Superior temporal gyrus (tissue), 1 donor: Measurements from ENCODE around the gene BCAS3.
"Not testable (repeated sequence)": the region's sequence is repeated elsewhere in the genome, so short reads cannot be mapped to it uniquely, and the experiment has no call there.

ENCODE experiments used
- DNase-seq: peaks from one replicate; pipeline ENCODE4 v3.0.0-alpha.2; 2016; ENCODE audit errors: extremely low spot score

The BCAS3 gene

DNA sequence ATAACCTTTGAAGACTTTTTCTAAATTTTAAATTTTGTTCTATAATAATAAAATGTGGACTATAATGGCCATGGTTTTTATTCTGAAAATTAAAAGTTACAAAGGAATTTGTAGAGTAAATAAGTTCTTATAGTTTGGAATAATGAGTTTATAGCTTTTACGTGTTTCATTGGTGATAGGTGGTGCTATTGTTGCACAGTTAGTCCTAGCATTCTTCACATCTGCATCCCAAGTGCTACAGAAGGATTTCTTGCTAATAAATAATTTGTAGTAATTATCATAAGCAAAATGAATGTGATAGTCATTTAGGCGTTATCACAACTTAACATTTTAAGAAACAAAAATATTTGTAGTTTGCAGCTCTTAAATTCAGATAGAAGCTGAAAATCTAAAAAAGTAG is 67.9 kb downstream of the BCAS3 start:
- DNase-seq, result peak; percentile 78

DNA sequence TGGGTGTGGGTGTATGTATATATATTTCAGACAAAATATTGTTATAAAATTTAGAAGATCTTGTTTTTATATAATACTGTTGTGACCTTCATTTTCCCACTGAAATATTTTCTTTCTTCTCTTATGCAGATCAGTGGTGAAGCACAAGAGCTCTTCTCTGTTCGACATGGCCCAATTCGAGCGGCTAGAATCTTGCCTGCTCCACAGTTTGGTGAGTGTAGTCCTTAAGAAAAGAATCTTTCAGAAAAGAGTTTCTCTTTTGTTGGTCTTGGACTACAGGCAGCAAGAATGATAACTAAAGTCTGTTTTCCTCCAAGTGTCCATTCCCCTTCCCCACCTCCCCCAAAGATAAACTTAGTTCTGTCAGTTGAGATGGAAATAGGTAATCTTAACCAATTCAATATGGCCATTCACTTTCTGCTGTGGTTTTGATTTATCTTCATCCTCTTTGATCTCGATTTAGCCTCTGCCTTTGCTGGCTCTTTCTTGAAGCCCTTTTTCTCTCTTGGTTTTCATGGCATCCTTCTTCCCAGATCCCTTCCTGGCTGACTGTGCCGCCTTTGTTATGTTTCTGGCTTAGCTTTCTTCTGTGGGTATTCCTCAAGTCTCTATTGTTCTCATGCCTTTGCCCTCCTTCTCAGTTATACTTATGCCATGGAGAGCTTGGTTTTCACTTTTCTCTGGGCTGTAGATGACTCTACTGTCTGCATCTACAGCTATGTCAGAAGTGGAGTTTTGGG is 69.6 kb downstream of the BCAS3 start:
- DNase-seq, result peak; percentile 54

DNA sequence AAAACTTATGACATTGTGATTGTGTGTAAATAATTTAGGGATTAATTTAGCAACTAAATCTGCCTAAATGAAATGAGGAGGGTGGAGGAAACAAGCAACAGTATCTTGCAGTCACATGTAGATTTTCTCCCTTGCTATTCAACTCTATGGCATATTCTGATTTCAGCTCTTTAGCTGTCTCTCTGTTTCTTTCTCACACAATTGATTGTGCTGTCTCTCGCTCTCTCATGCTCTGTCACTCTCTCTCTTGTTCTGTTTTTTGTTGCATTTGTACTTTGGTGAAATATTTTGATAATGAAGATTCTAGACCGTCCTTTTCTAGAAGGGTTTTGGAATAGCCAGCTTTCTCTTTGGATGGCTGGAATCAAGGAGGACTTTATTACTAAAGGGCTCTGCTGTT is 70.6 kb downstream of the BCAS3 start:
- DNase-seq, result peak; percentile 79

DNA sequence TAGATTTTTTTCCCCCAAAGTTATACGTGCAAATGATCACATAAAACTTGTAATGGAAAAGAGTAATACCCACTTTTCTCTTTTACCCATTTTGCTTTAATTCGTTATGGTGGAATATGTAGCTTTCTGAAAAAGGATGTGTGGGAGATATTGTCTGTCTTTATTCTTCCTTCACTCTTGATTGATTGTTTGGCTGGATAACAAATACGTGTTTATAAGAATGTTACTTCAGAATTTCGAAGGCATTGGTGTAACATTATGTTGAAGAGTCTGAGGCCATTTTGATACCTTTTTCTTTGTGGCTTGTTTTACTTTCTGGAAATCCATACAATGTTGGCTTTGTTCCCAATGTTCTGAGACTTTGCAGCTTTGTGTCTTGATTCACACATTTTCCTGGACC is 71.4 kb downstream of the BCAS3 start:
- peak; percentile 33 for DNase-seq

DNA sequence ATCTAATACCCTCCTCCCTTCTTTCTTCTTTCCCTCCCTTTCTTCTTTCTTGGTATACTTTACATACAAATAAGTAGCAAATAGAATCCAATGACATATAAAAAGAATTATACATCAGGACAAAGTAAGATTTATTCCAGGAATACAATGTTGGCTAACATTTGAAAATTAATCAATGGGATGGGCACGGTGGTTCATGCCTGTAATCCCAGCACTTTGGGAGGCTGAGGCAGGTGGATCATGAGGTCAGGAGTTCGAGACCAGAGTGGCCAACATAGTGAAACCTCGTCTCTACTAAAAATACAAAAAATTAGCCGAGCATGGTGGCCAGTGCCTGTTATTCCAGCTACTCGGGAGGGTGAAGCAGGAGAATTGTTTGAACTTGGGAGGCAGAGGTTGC is 72.1 kb downstream of the BCAS3 start:
- DNase-seq, result no peak

DNA sequence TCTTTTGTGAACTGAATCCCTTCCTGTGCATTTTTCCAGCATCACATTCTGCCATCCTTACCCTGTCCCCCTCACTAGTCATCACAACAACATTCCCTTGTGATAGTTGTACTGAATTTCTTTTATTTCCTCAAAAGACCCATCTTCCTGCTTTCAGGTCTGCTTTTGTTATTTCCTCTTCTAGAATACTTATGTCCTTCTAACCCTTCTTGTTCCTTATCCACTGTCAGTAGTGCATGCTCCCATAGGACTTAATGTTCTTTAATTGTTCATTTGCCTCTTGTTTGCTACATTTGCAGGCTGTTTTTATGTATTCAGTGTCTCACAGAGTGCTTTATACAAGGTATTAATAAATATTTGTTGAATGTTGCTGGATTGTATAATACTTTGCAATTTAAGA is 73.0 kb downstream of the BCAS3 start:
- DNase-seq, result no peak

DNA sequence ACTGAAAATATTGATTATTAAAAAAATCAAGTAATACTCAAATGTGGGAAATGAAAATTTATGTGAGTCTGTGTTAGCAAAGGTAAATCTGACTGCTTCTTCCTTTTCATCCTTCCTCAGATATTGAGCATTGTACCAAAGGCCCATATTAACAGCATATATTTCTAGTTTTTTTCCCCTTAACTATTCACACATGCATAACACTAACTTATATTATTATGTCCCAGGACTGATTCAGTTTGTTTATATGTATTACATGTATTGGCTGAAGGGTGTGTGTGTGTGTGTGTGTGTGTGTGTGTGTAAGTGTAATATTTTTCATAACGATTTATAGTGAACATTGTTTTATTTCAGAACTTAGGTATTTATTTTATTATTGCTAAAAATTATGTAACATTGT is 74.2 kb downstream of the BCAS3 start:
- no peak for DNase-seq

DNA sequence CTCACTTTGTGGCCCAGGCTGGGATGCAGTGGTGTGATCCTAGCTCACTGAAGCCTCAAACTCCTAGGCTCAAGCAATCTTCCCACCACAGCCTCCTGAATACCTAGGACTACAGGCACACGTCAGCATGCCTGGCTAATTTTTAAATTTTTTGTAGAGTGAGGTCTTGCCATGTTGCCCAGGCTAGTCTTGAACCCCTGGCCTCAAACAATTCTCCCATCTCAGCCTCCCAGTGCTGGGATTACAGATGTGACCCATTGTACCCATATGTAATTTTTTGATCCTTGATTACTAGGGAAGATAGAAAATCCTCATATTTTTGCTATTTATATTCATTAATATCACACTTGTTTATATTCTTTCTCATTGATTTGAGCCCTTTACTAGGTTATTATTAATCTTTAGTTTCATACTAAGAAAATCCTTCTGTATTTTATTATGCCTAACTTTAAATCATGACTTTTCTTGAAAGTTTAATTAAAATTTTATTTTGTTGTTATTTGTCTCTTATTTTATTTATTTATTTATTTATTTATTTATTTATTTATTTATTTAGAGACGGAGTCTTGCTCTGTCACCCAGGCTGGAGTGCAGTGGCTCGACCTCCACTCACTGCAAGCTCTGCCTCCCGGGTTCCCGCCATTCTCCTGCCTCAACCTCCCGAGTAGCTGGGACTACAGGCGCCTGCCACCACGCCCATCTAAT is 75.4 kb downstream of the BCAS3 start:
- no peak for DNase-seq

DNA sequence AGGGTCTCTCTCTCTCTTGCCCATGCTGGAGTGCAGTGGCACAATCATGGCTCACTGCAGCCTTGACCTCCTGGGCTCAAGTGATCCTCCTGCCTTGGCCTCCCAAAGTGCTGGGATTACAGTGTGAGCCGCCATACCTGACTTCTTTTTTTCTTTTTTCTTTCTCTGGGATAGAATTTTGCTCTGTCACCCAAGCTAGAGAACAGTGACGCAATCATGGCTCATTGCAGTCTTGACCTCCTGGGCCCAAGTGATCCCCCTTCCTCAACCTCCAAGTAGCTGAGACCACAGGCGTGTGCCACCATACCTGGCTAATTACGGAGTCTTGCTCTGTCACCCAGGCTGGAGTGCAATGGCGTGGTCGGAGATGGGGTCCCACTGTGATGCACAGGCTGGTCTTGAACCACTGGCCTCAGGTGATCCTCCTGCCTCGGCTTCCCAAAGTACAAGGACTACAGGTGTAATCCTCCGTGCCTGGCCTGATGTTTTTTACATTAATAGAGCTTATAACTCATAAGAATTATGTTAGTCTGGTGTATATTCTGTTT is 76.5 kb downstream of the BCAS3 start:
- no peak for DNase-seq

DNA sequence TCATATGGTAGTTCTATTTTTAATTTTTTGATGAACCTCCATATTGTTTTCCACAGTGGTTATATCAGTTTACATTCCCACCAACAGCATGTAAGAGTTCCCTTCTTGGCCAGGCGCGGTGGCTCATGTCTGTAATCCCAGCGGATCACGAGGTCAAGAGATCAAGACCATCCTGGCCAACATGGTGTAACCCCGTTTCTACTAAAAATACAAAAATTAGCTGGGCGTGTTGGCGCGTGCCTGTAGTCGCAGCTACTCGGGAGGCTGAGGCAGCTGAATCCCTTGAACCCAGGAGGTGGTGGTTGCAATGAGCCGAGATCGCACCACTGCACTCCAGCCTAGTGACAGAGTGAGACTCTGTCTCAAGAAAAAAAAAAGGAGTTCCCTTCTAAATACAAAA is 79.1 kb downstream of the BCAS3 start:
- not testable (repeated sequence) for DNase-seq

DNA sequence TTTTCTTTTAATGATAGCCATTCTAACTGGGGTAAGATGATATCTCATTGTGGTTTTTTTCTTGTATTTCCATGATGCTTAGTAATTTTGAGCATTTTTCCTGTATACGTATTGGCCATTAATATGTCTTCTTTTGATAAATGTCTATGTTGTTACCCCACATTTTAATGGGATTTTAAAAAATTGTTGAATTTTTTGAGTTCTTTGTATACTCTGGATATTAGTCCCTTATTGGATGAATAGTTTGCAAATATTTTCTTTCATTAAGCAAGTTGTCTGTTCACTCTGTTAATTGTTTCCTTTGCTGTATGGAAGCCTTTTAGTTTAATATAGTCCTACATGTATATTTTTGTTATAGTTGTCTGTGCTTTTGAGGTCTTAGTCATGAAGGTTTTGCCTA is 79.8 kb downstream of the BCAS3 start:
- no peak for DNase-seq

DNA sequence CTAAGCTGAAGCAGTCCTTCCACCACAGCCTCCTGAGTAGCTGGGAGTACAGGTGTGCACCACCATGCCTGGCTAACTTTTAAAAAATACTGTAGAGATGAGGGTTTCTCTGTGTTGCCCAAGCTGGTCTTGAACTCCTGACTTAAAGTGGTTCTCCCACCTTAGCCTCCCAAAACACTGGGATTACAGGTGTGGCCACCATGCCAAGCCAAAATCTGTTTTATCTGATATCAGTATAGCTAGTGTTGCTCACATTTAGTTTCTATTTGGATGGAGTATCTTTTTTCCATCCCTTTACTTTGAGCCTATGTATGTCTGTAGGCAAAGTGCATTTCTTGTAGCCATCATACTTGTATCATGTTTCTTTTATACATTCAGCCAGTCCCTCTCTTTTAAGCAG is 82.1 kb downstream of the BCAS3 start:
- DNase-seq, result no peak

DNA sequence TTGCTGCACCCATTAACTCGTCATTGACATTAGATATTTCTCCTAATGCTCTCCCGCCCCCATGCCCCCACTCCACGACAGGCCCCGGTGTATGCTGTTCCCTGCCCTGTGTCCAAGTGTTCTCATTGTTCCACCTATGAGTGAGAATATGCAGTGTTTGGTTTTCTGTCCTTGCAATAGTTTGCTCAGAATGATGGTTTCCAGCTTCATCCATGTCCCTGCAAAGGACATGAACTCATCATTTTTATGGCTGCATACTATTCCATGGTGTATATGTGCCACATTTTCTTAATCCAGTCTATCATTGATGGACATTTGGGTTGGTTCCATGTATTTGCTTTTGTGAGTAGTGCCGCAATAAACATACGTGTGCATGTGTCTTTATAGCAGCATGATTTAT is 83.7 kb downstream of the BCAS3 start:
- DNase-seq, result not testable (repeated sequence)

DNA sequence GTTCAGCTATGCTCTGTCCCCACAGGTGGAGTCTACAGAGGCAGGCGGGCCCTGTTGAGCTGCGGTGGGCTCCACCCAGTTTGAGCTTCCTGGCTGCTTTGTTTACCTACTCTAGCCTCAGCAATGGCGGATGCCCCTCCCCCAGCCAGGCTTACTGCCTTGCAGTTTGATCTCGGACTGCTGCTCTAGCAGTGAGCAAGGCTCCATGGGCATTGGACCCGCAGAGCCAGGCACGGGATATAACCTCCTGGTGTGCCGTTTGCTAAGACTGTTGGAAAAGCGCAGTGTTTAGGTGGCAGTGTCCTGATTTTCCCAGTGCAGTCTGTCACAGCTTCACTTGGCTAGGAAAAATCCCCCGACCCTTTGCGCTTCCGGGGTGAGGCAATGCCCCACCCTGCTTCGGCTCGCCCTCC is 89.1 kb downstream of the BCAS3 start:
- DNase-seq, result no peak

DNA sequence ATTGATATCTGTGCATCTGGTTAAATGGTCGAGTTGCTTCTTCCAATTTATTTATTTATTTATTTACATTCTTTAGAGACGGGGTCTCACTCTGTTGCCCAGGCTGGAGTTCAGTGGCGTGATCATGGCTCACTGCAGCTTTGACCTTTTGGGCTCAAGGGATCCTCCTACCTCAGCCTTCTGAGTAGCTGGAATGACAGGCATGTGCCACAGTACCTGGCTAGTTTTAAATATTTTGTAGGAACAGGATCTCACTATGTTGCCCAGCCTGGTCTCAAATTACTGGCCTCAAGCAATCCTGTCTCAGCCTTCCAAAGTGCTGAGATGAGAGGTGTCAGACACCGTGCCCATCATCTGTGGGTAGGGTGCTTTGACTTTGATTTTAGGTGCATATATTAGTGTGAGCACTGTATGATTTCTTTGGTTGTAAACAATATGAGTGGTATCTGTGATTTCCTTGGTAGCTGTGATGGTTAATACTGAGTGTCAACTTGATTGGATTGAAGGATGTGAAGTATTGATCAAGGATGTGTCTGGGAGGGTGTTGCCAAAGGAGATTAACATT is 90.2 kb downstream of the BCAS3 start:
- no peak for DNase-seq

DNA sequence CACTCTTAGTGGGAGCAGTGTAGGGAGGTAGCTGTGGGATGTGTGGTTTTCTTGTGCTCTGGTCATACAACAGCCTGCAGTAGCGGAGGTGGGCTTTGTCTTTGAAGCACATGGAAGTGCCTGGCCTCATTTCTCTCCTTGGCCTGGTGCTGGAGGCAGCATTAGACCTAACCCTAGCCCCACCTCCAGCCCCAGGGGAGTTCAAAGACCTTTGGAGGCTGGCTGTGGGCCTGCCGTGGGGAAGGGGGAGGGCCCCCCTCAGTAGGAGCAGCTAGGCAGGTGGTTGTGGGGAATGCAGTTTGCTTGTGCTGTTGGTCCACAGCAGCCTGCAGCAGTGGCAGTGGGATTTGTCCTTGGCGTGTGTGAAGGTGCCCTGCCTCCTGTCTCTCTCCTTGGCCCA is 91.7 kb downstream of the BCAS3 start:
- DNase-seq, result no peak

DNA sequence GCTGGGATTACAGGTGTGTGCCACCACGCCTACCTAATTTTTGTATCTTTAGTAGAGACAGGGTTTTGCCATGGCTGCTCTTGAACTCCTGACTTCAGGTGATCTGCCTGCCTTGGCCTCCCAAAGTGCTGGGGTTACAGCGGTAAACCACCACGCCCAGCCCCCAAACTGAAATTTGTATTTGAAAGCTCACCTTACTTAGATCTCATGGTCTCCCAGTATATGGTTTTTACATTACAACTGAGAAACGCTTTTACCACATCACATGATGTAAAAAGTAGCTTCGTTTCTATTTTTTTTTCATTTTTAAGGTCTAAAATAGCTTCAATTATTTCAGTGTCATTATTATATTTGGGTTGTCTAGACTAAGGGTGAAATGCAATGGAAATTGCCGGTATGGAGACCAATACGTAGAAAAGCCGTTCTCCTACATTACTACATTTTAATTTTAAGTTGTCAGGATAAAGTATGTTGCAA is 93.3 kb downstream of the BCAS3 start:
- no peak for DNase-seq

DNA sequence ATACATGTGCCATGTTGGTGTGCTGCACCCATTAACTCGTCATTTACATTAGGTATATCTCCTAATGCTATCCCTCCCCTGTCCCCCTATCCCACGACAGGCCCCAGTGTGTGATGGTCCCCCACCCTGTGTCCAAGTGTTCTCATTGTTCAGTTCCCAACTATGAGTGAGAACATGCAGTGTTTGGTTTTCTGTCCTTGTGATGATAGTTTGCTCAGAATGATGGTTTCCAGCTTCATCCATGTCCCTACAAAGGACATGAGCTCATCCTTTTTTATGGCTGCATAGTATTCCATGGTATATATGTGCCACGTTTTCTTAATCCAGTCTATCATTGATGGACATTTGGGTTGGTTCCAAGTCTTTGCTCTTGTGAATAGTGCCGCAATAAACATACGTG is 94.0 kb downstream of the BCAS3 start:
- DNase-seq, result not testable (repeated sequence)

DNA sequence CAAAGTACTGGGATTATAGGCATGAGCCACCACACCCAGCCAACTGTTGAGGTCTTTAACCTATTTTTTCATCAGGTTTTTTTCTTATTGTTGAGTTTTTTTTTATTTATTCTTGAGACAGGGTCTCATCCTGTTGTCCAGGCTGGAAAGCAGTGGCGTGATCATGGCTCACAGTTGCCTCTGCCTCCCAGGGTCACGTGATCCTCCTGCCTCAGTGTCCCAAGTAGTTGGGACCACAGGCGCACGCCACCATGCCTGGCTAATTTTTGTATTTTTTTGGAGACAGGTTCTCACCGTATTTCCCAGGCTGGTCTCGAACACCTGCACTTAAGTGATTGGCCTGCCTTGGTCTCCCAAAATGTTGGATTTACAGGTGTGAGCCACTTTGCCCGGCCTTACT is 95.9 kb downstream of the BCAS3 start:
- no peak for DNase-seq

DNA sequence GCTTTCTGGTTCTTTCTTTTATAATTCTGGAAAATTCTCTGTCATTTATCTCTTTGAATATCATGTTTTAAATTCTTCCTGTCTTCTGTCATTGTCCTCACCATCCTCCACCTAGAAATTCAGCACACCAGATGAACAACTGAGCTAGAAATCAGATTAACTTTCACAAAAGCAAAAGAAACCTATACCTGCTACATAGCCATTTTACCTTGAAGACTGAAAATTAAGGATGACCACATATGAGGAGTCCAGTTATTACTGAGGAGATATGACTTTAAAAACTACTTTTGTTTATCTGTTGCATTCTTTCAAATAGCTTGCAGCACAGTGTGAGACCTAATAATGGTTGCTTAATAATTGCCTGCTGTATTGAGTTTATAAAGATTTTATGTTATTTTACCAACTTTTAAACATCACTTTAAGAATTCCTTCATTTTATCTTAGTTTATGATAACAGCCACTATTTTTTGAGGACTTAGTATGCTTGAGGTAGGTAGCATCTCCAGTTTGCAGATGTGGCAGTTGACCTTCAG is 104.3 kb downstream of the BCAS3 start:
- no peak for DNase-seq

DNA sequence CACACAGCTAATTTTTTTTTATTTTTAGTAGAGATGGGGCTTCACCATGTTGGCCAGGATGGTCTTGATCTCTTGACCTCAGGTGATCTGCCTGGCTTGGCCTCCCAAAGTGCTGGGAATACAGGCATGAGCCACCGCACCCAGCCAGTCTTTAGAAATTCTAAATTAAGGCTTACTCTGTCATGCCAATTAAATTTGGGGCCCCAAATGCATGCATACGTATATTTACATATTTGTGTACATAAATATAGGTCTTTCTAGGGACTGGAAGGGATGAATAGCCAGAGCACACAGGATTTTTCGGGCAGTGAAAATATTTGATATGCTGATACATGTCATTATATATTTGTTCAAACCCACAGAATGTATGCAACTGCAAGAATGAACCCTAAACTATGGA is 105.1 kb downstream of the BCAS3 start:
- no peak for DNase-seq

DNA sequence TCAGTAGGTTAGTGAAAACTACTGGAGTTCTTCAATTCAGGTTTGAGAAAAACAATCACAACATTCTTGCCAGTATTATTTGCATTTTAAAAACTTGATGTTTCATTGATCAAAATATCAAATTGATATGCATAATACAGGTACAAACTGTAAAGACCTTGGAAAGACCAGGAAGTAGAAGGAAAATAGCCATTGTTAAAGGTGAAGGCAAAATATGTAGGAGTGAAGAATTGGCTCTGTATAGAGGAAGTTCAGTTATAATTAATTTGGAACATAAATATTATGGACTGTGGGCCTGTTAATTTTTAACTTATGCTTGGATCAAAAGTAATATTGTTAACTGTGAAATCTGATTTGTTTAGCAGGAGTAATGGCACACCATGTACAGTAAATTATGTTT is 112.6 kb downstream of the BCAS3 start:
- no peak for DNase-seq
